Neuronal stem cell (in vitro differentiated cells): ENCODE data around the gene ZFAND4.

ENCODE experiments used
- DNase-seq: peaks from one replicate; pipeline ENCODE4 v3.0.0-alpha.2; 2013; ENCODE audit warnings: low spot score
- H2AFZ ChIP-seq: one replicate; pipeline ENCODE4 v1.6.1; 2013; ENCODE audit warnings: mild to moderate bottlenecking, low read length, inconsistent platforms
- H2AK5ac ChIP-seq: 2 replicates; pipeline ENCODE4 v1.6.1; 2013; ENCODE audit warnings: low read depth, mild to moderate bottlenecking, inconsistent platforms, low read length, moderate library complexity, mixed read lengths
- H2BK120ac ChIP-seq: 2 replicates; pipeline ENCODE4 v1.6.1; 2013; ENCODE audit warnings: low read depth, mild to moderate bottlenecking, inconsistent platforms, low read length, moderate library complexity, mixed read lengths
- H2BK12ac ChIP-seq: one replicate; pipeline ENCODE4 v1.6.1; 2013; ENCODE audit warnings: low read length, inconsistent platforms
- H2BK15ac ChIP-seq: 2 replicates; pipeline ENCODE4 v1.6.1; 2013; ENCODE audit warnings: mild to moderate bottlenecking, low read length, inconsistent platforms, mixed read lengths
- H2BK5ac ChIP-seq: one replicate; pipeline ENCODE4 v1.6.1; 2013; ENCODE audit warnings: inconsistent platforms, mild to moderate bottlenecking, low read length, moderate library complexity
- H3K14ac ChIP-seq: one replicate; pipeline ENCODE4 v1.6.1; 2013; ENCODE audit warnings: low read length, inconsistent platforms
- H3K18ac ChIP-seq: 2 replicates; pipeline ENCODE4 v1.6.1; 2013; ENCODE audit warnings: low read length, inconsistent platforms
- H3K23ac ChIP-seq: 2 replicates; pipeline ENCODE4 v1.6.1; 2013; ENCODE audit warnings: low read depth, mild to moderate bottlenecking, mixed read lengths, low read length, inconsistent platforms; ENCODE audit not compliant: poor library complexity
- H3K27ac ChIP-seq: replicated peaks from 3 replicates; pipeline ENCODE4 v1.5.1; 2013; ENCODE audit warnings: low read length, inconsistent platforms
- H3K27me3 ChIP-seq, 3 experiments: 2 replicates each; pipeline ENCODE4 v1.6.1; 2013; ENCODE audit warnings: low read length in 3 of 3, mild to moderate bottlenecking in 2 of 3, inconsistent platforms in 1 of 3, low read depth in 1 of 3, mixed read lengths in 1 of 3, moderate library complexity in 1 of 3; ENCODE audit not compliant: control insufficient read depth in 3 of 3, insufficient read depth in 3 of 3
- H3K36me3 ChIP-seq, 2 donors: replicated peaks in 1 of 2; 2 replicates each; pipeline ENCODE4 v1.6.1; 2013; ENCODE audit warnings: low read length in 2 of 2; ENCODE audit not compliant: control insufficient read depth in 2 of 2, insufficient read depth in 2 of 2
- H3K4ac ChIP-seq: 2 replicates; pipeline ENCODE4 v1.6.1; 2013; ENCODE audit warnings: inconsistent platforms, mild to moderate bottlenecking, low read length, moderate library complexity
- H3K4me1 ChIP-seq, 2 donors: 1 replicate in 1 of 2; 2 replicates in 1 of 2; pipeline ENCODE4 v1.6.1; 2013; ENCODE audit warnings: low read length in 2 of 2, low read depth in 1 of 2; ENCODE audit not compliant: control insufficient read depth in 2 of 2, insufficient read depth in 1 of 2
- H3K4me2 ChIP-seq: one replicate; pipeline ENCODE4 v1.6.1; 2013; ENCODE audit warnings: mild to moderate bottlenecking, low read length, inconsistent platforms; ENCODE audit not compliant: insufficient read depth, poor library complexity, severe bottlenecking
- H3K4me3 ChIP-seq, 2 donors: 2 replicates each; pipeline ENCODE4 v1.5.1; 2013; ENCODE audit warnings: low read length in 2 of 2, mild to moderate bottlenecking in 2 of 2, inconsistent platforms in 1 of 2, moderate library complexity in 1 of 2
- H3K79me1 ChIP-seq: one replicate; pipeline ENCODE4 v1.6.1; 2013; ENCODE audit warnings: low read depth, mild to moderate bottlenecking, inconsistent platforms, low read length, moderate library complexity
- H3K9ac ChIP-seq: one replicate; pipeline ENCODE4 v1.6.1; 2013; ENCODE audit warnings: mild to moderate bottlenecking, low read depth, low read length, inconsistent platforms; ENCODE audit not compliant: poor library complexity
- H3K9me3 ChIP-seq, 2 donors: replicated peaks in 1 of 2; 2 replicates each; pipeline versions ENCODE3 to v1.6.1; 2013; ENCODE audit warnings: low read length in 2 of 2, mild to moderate bottlenecking in 2 of 2, inconsistent platforms in 1 of 2, low read depth in 1 of 2, mixed read lengths in 1 of 2, moderate library complexity in 1 of 2; ENCODE audit not compliant: control insufficient read depth in 2 of 2, insufficient read depth in 1 of 2
- H4K8ac ChIP-seq: one replicate; pipeline ENCODE4 v1.6.1; 2013; ENCODE audit warnings: low read depth, mild to moderate bottlenecking, inconsistent platforms, low read length, moderate library complexity
- H4K91ac ChIP-seq: one replicate; pipeline ENCODE4 v1.6.1; 2013; ENCODE audit warnings: low read length, low read depth, mild to moderate bottlenecking, inconsistent platforms; ENCODE audit not compliant: poor library complexity
- WGBS, 2 donors: extraction: QIAGEN DNeasy Blood & Tissue Kit; methylation state at CpG; one replicate each; pipeline ENCODE4 v1.1.7; 2013; ENCODE audit warnings: missing lambda C conversion rate in 2 of 2, mixed read lengths in 1 of 2; ENCODE audit not compliant: insufficient read length in 2 of 2, insufficient replicate concordance in 1 of 2; ENCODE audit errors: extremely low coverage in 2 of 2; 5-methylcytosine and 5-hydroxymethylcytosine counted together

Gene ZFAND4

DNA sequence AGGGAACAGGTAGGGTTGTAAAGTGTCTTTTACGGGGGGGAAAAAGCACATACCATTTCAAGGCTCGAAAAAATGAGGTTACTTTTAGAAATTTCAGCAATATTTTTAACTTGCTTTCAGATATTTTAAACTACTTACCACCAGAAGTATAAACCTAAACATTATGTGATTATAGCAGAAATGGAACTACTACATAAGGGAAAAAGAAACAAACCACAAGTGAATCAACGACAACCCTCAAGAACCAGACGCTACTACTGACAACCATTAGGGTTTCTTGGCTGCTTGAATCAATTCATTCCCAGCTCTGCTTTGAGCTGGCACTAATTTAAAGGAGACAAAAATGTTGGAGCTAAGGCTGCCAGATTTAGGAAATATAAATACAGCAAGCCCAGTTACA lies 80.1 kb downstream of the ZFAND4 start:
- Histone ChIP-seq H3K79me1 (no peaks in the 10 kb centered on the region), H2AK5ac (no peak overlapping the region), H3K4ac (no peak overlapping the region), H3K4me2 (no peak overlapping the region), H2BK120ac (no peak overlapping the region), H3K36me3 (no peaks in the 10 kb centered on the region), H3K27me3 (no peaks in the 10 kb centered on the region), H3K27ac (no peak overlapping the region), H3K9me3 (no peaks in the 10 kb centered on the region), H2AFZ (no peak overlapping the region), H3K18ac (no peak overlapping the region), H3K4me1 (peaks cover 0 to 3% of the 10 kb centered on the region in 2 donors), H2BK12ac (no peak overlapping the region), H3K9ac (no peak overlapping the region), H2BK15ac (no peak overlapping the region), H3K14ac (no peak overlapping the region), H3K4me3 (no peak overlapping the region), H3K23ac (no peak overlapping the region), H2BK5ac (no peak overlapping the region), H4K91ac (no peak overlapping the region), H4K8ac (no peak overlapping the region)
- WGBS, 2 donors: no CpG with 5 or more reads among the region's 4 CpGs
- no peak for DNase-seq

- Histone ChIP-seq H2BK15ac (no peak overlapping the region), H3K23ac (no peak overlapping the region), H3K18ac (no peak overlapping the region), H3K9me3 (peaks cover 0 to 2% of the 10 kb centered on the region in 2 donors), H2BK120ac (no peak overlapping the region), H3K9ac (no peak overlapping the region), H3K79me1 (no peaks in the 10 kb centered on the region), H3K4me2 (no peak overlapping the region), H4K91ac (no peak overlapping the region), H3K4ac (no peak overlapping the region), H2AK5ac (no peak overlapping the region), H3K4me1 (peaks cover 0 to 3% of the 10 kb centered on the region in 2 donors), H2AFZ (no peak overlapping the region), H3K14ac (no peak overlapping the region), H3K27me3 (no peaks in the 10 kb centered on the region), H4K8ac (no peak overlapping the region), H3K36me3 (no peaks in the 10 kb centered on the region), H2BK12ac (no peak overlapping the region), H3K27ac (no peak overlapping the region), H2BK5ac (no peak overlapping the region), H3K4me3 (no peak overlapping the region)
- WGBS, 2 donors: no CpG with 5 or more reads among the region's 2 CpGs
- no peak for DNase-seq
Measured at GRCh38 chr10:45591280-45591679, 81.3 kb downstream of the ZFAND4 start.

- H3K18ac ChIP-seq: no peak overlapping the region
- H2BK5ac ChIP-seq: no peak overlapping the region
- no CpG with 5 or more reads among the region's 2 CpGs for WGBS, 2 donors
- H3K9ac ChIP-seq: no peak overlapping the region
- no peak overlapping the region for H2BK15ac ChIP-seq
- H3K27me3 ChIP-seq: no peaks in the 10 kb centered on the region
- H3K4ac ChIP-seq: no peak overlapping the region
- H3K23ac ChIP-seq: no peak overlapping the region
- H3K36me3 ChIP-seq: no peaks in the 10 kb centered on the region
- H3K4me3 ChIP-seq: no peak overlapping the region
- no peak overlapping the region for H2BK120ac ChIP-seq
- H3K4me1 ChIP-seq: peaks cover 0 to 3% of the 10 kb centered on the region in 2 donors
- no peak overlapping the region for H2BK12ac ChIP-seq
- no peaks in the 10 kb centered on the region for H3K79me1 ChIP-seq
- H4K91ac ChIP-seq: no peak overlapping the region
- no peak overlapping the region for H2AK5ac ChIP-seq
- H4K8ac ChIP-seq: no peak overlapping the region
- H3K9me3 ChIP-seq: peaks cover 0 to 6% of the 10 kb centered on the region in 2 donors
- H2AFZ ChIP-seq: no peak overlapping the region
- no peak overlapping the region for H3K14ac ChIP-seq
- no peak overlapping the region for H3K27ac ChIP-seq
- DNase-seq: no peak
- no peak overlapping the region for H3K4me2 ChIP-seq
Measured at GRCh38 chr10:45589868-45590267, 82.7 kb downstream of the ZFAND4 start.

DNA sequence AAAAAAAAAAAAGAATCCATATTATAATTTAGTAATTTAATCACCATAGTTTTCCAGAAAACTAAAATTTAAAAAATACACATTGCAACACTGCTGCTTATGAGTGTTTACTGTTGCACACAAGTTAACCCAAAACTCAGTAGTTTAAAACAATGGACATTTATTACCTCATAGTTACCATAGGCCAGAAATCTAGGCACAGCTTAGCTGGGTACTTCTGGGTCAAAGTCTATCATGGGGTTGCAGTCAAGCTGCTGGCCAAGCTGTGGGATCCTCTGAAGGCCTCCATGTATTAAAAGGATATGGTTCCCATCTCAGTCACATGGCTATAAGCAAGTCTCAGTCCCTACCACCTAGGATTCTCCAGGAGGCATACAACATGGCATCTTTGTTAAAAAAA lies 83.6 kb downstream of the ZFAND4 start:
- Histone ChIP-seq H4K91ac (no peak overlapping the region), H2BK120ac (no peak overlapping the region), H2BK15ac (no peak overlapping the region), H3K9me3 (peaks cover 0 to 6% of the 10 kb centered on the region in 2 donors), H3K4ac (no peak overlapping the region), H2AK5ac (no peak overlapping the region), H3K27ac (no peak overlapping the region), H3K9ac (no peak overlapping the region), H3K79me1 (no peaks in the 10 kb centered on the region), H2BK12ac (no peak overlapping the region), H3K14ac (no peak overlapping the region), H2AFZ (no peak overlapping the region), H3K36me3 (no peaks in the 10 kb centered on the region), H3K4me1 (peaks cover 0 to 3% of the 10 kb centered on the region in 2 donors), H3K23ac (no peak overlapping the region), H4K8ac (no peak overlapping the region), H3K4me3 (no peak overlapping the region), H2BK5ac (no peak overlapping the region), H3K18ac (no peak overlapping the region), H3K4me2 (no peak overlapping the region), H3K27me3 (no peaks in the 10 kb centered on the region)
- no peak for DNase-seq
